GM21619 (cell line): ENCODE data around the gene NT5E.
"Not testable (repeated sequence)": the region's sequence is repeated elsewhere in the genome, so short reads cannot be mapped to it uniquely, and the experiment has no call there.

Experiments
- ATAC-seq: cut with Tn5 transposase; IDR thresholded peaks from one replicate; pipeline ENCODE4 v1.9.1; 2021; ENCODE audit not compliant: unreplicated experiment

Gene NT5E

DNA sequence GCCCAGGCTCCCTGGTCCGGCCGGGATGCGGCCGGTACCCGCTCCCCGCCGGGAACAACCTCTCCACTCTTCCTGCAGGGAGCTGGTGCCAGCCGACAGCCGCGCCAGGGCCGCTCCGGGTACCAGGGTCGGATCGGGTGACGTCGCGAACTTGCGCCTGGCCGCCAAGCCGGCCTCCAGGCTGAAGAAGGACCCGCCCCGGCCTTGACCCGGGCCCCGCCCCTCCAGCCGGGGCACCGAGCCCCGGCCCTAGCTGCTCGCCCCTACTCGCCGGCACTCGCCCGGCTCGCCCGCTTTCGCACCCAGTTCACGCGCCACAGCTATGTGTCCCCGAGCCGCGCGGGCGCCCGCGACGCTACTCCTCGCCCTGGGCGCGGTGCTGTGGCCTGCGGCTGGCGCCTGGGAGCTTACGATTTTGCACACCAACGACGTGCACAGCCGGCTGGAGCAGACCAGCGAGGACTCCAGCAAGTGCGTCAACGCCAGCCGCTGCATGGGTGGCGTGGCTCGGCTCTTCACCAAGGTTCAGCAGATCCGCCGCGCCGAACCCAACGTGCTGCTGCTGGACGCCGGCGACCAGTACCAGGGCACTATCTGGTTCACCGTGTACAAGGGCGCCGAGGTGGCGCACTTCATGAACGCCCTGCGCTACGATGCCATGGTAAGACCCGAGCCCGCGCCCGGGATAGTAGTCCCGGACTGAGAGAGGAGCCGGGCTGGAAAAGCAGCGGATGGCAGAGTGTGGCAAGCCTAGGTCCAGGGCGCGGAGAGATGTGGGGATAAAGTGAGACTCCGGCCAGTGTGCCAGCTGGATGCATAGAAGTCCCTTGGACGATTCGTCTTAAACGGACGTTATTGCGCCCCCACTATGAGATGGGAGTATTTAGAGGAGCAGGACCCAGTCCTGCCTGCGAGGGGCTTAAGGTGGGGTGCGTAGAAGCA, at the start of gene NT5E:
Gene NT5E (plus strand): TSS at position 266 of the 942 bp plus-strand sequence. CDS start 57 bp downstream, at position 323.
- peak; percentile 82 for ATAC-seq

DNA sequence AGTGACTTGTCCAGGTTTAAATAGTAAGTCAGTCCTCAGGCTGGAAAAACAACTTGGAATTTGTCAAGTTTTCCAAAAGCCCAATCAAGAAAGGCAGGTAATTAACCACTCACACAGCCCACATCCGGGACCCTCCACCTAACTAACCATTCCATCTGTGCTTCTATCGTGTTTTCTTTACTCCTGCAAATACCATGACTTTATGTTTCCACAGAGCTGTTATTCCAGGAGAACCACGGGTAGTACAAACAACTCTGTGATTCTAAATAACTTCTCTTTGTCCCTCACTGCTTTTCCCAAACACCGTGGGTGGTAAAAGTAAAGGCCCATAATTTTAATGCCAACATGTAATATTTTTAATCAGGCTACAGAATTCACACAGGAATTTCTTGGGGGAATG, 49.6 kb upstream of the NT5E start:
- ATAC-seq = no peak

DNA sequence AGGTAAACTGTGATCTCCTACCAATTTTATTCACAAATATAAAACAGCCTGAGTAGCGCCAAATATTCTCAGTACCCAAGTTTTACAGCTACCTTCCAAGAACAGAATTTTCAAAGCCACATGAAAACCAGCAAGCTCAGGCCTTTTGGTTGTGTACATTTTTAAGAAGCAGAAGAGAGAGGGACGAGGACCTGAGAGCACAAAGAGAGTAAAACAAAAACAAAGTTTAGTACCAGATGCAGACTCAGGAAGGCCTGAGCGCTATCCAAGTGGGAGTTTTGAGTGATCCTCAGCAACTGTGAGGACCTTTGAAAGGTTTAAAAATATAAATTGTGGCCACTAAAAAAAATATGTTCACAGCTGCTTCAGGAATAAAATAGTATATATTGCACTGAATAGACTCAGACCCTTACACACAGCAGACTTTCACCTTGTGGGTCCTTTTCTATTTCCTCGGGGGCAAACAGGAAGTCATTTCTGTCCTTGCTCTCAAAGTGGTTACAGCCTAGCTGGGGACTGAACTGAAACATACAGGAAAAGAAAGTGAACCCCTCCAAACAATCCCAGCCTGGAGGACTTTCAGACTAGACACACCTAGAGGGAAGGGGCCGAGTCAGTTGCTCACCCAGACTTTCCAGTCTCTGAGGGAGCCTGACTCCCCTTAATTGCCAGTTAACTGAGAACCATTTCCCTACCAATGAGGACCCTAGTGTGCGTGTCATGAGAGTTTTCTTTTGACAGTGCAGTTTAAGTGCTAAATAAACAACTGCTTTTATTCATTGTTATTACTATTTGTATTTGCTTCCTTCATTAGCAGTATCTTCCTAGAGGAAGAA, 48.5 kb upstream of the NT5E start:
- ATAC-seq = no peak

DNA sequence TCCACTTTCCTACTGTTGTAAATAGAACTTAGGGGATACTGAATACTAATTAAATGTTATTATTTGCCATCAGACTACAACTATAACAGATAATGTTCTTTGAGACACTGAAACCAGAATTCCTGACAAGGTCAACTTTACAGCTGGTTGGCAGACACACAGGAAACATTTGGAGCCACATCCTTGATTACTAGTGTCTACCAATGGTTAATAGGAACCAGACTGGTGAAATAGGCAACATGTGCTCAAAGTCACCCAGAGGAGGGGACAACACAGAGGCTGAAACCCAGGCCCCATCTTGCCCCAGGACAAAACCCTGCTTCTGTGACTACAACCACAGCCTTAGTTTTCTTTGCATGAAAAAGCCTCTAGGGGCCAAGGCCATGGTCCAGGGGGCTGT, 47.8 kb upstream of the NT5E start:
- ATAC-seq = no peak

DNA sequence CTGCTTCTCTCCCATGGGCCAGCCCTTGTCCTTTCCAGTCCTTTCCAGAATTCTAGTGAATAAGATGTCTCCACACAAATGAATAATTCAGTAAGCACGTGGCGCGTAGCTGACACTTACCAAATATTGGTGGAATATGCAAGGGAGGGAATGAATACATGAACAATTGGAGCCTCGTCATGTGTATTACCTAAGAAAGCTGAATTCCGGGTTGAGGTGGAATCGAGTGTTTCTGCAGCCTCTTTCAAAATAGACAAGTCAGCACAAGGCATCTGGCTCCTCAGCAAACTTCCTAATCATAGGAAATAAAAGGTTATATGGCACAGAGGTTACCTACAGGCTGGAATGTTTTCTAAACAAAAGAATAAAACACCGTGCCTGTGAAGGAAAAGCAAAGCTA, 47.0 kb upstream of the NT5E start:
- no peak for ATAC-seq

DNA sequence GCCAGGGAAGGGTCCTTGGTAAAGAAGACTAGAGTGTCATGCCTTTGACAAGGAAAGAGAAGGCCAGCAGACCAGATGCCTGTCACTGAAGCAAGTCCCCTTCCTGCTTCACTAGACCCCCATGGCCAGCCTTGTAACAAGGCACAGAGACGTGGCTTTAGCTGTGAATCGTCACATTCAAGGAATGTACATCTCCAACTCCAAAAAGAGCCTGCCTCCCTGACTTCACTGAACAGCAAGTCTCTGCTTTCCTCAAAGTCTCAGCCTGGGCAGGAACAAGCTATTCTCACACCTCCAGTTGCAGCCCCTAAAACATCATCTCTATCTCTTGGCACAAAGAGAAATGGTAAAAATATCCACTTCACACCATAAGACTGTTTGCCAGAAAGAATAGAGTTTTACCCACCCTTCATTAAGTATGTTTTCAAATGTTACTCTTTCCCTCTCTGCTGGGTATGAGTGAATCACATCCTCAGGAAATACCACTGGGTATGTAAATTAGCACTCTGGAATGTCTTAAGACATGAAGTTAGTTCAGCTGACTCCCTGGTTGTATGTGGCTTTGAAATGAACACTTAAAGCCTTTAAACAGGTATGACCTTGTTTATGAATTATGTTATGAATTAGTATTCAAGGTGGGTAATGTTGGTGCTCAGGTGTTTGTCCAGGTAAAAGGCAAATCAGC, 46.4 kb upstream of the NT5E start:
- no peak for ATAC-seq

DNA sequence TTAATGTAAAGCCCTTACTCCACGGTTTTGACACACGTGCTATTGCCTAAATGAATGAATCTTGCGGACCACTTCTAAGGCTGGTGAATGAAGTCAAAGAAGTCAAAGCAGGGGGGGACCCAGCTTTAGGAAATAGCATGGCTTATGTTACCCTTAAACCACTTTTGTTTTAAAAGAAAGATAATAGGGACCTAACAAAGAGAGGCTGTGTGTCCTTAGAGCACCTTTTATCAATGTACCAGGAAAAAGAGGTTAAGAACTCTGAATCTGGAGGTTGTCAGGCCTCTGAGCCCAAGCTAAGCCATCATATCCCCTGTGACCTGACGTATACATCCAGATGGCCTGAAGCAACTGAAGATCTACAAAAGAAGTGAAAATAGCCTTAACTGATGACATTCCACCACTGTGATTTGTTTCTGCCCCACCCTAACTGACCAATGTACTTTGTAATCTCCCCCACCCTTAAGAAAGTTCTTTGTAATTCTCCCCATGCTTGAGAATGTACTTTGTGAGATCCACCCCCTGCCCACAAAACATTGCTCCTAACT, 45.8 kb upstream of the NT5E start:
- not testable (repeated sequence) for ATAC-seq

DNA sequence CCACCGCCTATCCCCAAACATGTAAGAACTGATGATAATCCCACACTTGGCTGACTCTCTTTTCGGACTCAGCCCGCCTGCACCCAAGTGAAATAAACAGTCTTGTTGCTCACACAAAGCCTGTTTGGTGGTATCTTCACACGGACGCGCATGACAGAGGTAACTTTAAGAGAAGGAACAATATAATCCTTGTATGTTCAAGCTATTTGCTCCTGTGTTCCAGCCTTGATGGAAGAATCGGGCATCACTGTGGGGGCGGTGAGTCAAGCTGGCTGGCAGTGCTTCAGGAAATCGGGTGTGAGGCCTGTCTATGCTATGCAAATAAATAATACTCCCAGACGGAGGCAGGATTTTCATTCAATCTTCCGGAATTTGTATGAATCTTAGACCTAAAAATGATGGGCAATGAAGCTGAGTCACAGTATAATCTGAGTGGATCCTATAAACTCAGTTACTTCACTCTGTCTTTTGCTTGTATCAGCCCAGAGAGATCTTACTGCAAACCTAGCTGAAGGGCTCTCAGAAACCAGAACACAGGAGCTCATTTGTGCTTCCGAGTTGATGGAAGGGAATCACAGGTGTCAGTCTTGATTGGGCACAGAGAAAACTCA, 45.2 kb upstream of the NT5E start:
- ATAC-seq = peak; percentile 9

DNA sequence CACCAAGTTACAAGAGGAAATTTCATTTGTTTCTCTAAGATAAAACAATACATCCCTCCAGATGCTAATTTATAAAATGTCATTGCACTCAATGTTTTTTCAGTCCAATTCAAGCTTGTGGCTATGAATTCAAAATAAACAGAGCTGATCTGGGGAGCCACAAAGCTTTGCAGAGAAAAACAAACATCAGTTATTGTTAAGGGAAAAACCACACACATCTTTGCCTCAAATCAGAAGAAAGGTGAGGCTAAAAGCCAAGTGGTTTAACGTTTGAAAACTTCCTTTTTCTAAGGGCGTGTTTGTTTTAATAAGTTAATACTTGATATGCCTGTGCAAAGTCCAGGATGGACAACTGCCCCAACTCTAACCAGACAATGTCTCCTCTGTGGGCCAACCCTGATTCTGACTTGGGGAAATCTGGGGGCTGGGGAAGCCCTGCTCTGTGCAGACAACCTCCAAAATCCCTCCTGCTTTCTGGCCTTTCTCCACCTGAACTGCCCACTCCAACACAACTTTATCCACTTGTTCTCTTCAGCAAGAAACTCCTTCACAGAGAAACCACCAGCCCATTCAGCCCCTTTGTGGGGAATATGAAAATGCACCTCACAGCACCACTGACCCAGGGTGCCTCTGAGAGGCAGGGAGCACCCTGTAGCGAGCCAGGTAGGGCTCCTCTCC, 44.6 kb upstream of the NT5E start:
- peak; percentile 67 for ATAC-seq

DNA sequence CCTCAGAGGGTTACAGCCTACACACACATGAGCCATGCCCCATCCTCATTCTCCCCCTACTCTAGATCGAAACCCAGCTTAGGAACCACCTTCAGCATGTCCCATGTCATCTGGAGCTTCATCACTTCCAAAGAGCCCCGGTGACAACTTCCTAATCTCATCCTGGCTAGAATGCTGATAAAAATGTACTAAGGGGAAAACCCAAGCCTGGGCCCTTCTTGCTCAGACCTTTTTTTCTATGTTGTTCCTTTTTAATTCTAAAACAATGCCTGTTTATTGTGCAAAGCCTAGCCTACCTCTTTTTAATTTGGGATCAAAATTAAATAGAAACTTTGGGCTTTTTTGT, 44.1 kb upstream of the NT5E start:
- ATAC-seq = no peak

DNA sequence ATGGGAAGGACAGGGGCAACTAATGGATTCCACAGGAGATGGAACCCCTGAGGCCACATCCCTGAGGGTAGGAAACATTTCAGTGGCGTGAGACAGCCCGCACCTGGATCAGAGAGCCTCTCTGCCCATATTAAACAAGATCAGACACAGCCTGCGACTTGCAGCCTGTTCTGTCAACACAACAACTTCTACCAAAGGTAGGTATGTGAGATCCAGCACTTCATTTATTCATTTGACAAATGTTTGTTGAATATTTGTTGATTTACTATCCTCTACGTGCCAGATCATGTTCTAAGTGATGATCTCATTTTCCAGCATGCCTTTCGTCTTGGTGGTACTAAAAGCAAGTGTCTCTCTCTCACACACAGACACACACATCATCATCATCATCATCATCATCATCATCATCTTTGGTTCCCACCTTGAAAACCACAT, 43.2 kb upstream of the NT5E start:
- ATAC-seq = no peak

DNA sequence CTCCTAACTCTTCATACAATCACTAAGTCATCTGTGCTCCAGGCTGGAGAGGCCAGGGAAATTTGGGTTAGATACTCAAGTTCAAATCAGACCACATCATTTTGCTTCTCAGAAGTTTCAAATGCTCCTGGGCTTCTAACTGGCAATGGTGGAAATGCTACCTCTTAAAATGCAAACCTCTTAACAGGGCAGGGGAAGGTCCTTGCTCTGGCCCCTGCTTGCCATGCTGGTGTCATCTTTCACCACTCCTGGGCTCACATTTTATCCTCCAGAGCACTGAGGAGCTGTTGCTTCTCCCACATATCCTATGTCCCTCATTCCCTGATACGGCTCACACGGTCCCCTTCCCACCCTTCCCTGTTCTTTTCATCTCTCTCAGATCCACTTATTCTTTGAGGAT, 41.8 kb upstream of the NT5E start:
- ATAC-seq = no peak

DNA sequence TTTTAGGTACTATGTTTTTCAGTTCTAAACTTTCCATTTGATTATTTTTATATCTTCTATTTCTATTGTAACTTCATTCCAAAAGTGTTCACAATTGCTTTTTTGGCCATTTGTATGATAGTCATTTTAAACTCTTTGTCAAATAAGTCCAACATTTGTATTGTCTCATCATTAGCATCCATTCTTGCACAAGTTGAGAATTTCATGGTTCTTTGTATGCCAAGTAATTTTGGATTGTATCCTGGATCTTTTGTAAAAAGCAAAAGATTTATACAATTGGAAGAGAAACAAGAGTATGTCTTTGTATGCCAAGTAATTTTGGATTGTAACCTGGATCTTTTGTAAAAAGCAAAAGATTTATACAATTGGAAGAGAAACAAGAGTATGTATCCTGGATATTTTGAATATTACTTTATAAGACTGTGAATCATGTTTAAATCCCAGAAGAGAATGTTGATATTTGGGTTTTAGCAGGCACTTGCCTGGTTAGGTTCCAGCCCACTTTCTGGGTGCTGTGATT, 36.9 kb upstream of the NT5E start:
- ATAC-seq = no peak

DNA sequence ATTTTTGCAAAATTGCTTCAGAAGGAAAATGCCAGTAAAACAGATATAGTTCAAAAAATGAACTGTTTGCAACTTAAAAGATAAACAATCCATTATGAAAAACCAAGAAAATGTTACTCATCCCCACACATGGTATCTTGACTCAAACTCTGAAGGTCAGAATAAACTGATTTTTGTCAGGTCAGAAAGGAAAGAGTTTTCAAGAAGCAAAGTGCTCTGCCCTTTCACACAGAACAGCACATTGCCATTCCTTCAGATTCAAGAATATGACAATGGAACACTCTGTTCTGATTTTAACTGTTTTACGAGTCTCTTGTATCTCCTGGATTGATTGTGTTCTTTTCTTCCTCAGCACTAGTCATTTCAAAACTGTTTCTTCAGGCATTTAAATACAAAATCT, 33.8 kb upstream of the NT5E start:
- ATAC-seq = no peak

DNA sequence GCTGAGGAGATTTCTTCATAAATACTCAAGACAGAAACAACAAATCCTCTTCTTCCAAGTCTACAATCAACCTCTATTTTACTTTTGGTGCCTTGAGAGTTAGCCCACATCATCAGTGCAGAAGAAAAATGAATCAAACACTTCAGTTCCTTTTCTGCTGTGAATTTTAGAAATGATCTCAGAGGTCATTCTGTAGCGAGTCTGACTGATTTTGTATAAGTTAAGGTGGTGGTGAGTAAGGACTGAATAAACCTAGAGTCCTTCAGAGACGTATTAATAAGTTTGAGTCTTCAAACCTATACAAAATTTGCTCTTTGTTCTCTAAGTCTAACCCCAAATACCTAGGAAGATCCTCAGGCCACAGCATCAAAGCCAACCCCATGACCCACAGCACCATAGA, 33.1 kb upstream of the NT5E start:
- ATAC-seq = no peak

DNA sequence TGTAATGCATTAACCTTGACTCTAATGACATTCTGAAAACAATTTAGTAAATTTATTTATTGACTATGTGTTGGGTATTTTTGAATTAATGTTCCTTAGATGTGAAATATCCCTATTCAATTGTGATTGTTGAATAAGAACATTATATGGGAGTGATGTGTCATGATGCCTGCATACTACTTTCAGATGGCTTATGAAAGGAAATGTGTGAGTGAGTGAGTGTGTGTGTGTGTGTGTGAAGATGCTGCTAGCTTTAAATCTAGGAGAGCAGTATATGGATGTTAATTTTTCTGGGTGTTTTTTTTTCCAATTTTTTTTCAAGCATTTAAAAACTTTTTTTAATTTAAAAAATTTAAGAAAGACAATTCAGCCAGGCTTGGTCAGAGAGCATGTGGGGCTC, 32.5 kb upstream of the NT5E start:
- no peak for ATAC-seq

DNA sequence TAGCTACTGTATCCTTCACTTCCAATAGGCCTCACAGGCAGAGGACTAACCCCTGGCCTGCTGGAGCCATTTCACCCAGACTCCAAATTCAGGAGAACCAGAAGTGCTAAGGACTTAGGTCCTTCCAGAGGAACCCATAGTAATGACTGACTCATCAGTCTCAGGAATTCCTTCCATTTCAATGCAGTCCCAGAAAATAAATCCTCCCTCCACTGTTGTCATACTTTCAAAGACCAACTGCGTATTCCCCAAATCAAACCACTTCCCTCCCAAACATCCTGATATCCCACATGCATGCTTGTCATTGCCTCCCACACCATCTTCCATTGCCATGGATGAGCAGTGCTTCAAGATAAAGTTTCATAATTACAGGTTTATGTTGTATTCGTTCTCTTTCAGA, 31.8 kb upstream of the NT5E start:
- ATAC-seq = no peak

DNA sequence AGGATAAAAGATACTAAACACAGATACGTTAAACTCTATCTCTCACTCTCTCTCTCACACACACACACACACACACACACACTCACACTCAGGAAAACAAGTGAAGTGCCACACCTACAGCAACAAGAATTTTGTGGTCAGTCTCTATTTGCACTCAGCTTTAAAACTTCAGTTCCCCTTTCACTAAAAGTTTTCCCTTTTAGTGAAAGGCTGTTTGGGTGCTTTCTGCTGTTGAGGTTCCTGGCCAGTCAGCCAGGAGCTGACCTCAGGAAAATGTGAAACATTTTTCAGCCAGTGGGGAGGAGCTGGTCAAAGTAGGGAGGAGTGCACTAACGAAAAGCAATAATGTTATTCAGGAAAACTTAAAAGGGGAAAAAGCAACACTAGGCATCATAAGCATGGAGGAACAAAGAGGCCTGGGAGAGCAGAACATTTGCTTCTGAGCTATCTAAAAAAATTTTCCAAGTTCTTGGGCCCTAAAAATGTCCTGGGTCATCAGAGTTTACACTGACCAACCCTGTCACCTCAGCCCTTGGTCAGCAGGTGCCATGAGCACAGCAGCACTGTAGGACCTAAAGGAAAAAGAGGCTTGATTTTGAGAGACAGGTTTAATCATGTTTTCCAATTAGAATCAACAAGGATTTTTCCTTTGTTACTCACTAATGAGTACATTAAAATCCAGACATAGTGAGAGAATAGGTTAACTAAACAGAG, 30.7 kb upstream of the NT5E start:
- no peak for ATAC-seq

DNA sequence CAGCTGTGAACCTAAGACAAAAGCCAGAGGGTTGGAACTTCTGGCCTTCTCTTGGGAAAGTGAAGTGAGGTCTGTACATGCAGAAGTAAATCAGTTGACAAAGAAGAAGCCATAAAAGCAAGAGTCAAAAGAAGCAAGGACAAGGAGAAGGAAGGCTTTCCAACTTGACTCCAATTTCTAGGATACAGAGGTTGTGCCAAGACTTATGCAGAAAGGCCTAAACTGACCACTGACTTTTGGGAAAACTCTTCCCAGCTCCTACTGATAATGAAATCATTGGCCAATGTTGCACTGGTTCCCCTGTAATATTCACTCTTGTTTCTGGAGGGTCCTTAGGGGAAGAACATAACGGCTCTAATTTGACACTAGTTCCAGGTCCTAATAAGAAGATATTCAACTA, 29.3 kb upstream of the NT5E start:
- no peak for ATAC-seq
